Immature natural killer cell (primary cell): ENCODE results near the gene LSS. TPM values are rescaled to one million over a fixed set of nuclear protein-coding genes. Genes with fewer than 3 reads are reported as not detected.

Experiments
- DNase-seq, 3 donors: peaks; one replicate each; pipeline ENCODE4 v3.0.0; 2022; ENCODE audit warnings: mixed read lengths in 1 of 3
- H3K27ac Mint-ChIP-seq, 6 donors: one replicate each; pipeline ENCODE4 v1.8.0; 2020; ENCODE audit warnings: mixed read lengths in 6 of 6, mild to moderate bottlenecking in 5 of 6, inconsistent platforms in 4 of 6, moderate library complexity in 3 of 6
- H3K27me3 Mint-ChIP-seq, 3 donors: one replicate each; pipeline ENCODE4 v1.8.0; 2020 to 2021; ENCODE audit warnings: low read depth in 3 of 3, mild to moderate bottlenecking in 3 of 3, mixed read lengths in 3 of 3, moderate library complexity in 3 of 3, inconsistent platforms in 1 of 3
- H3K36me3 Mint-ChIP-seq, 3 donors: one replicate each; pipeline ENCODE4 v1.8.0; 2020; ENCODE audit warnings: mixed read lengths in 3 of 3, inconsistent platforms in 2 of 3, mild to moderate bottlenecking in 2 of 3
- H3K4me1 Mint-ChIP-seq, 2 donors: one replicate each; pipeline ENCODE4 v1.8.0; 2020; ENCODE audit warnings: inconsistent platforms in 2 of 2, mild to moderate bottlenecking in 2 of 2, mixed read lengths in 2 of 2, moderate library complexity in 1 of 2
- H3K4me3 Mint-ChIP-seq, 5 donors: one replicate each; pipeline ENCODE4 v1.8.0; 2020; ENCODE audit warnings: mild to moderate bottlenecking in 5 of 5, mixed read lengths in 5 of 5, inconsistent platforms in 3 of 5, moderate library complexity in 3 of 5
- H3K9me3 Mint-ChIP-seq, 6 donors: one replicate each; pipeline ENCODE4 v1.8.0; 2020; ENCODE audit warnings: mild to moderate bottlenecking in 6 of 6, mixed read lengths in 6 of 6, inconsistent platforms in 4 of 6, moderate library complexity in 3 of 6
- polyA plus RNA-seq, 3 donors: library from polyadenylated mRNA; unstranded; fragments of 300-500 nt; fragmentation: Illumina TruSeq; gene quantifications; one replicate each; pipeline ENCODE4 v1.2.3, GENCODE V29; 2021

LSS gene
- polyA plus RNA-seq, 3 donors from 2014 or later, result 11.3 to 26.2 (median 13.9) TPM

DNA sequence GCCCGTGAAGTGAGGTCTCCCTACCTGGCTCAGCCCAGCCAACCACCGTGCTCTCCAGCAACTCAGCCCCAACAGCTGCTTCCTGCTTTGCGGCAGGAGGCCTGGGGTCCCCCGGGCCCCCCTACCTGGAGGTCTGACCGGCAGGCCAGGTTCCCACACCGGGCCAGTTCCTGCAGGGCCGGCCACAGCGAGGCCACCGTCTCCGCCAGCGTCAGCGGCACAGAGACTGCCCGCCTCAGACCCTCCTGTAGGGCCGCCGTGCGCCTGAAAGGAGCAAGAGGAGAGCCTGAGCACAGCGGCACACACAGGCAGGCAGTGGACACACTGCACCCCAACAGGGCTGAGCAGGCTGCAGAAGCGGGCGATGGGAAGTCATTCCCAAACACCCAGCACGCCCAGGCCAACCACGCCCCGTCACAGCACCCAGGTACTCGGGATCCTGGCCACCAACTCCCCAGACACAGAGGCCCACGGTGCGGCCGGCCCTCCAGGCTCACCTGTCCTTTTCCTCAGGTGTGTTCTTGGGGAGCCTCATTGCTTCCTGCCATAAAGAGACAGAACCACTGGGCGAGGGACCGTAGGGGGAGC, 90.1 kb downstream of the LSS start:
- Mint-ChIP-seq H3K9me3 (no peaks in the 10 kb centered on the region), H3K27ac (no peak overlapping the region), H3K36me3 (no peaks in the 10 kb centered on the region), H3K4me3 (no peak overlapping the region), H3K4me1 (peaks cover under 1 to 2% of the 10 kb centered on the region in 2 donors), H3K27me3 (peaks cover 2 to 4% (median 3%) of the 10 kb centered on the region in 3 donors)
- DNase-seq, result no peak

Other genes with a start within 250 kb of the LSS start
- gene COL6A1, start 247.0 kb downstream of the LSS start, polyA plus RNA-seq, result under 1 TPM in 2 of 3 donors, not detected in 1; 0.17 to 0.18 TPM
- gene COL6A2, start 130.7 kb downstream of the LSS start, polyA plus RNA-seq, result 10 to 100 TPM in 2 of 3 donors, 1 to 10 TPM in 1; 4.4 to 46.6 (median 30.6) TPM
- not detected for gene FTCD, start 73.2 kb downstream of the LSS start, polyA plus RNA-seq
- gene SPATC1L, start 44.3 kb downstream of the LSS start, polyA plus RNA-seq, result 10 to 100 TPM in 1 of 3 donors, 1 to 10 TPM in 2; 6.2 to 10.8 (median 9.4) TPM
- 10 to 100 TPM; 25.9 to 55.3 (median 28.5) TPM for gene MCM3AP, start 56.8 kb upstream of the LSS start, polyA plus RNA-seq
- 10 to 100 TPM; 14.2 to 23.5 (median 22.1) TPM for gene YBEY, start 57.6 kb upstream of the LSS start, polyA plus RNA-seq
- gene C21orf58, start 95.1 kb upstream of the LSS start, polyA plus RNA-seq, result 1 to 10 TPM in 1 of 3 donors, under 1 TPM in 2; 0.53 to 1.2 (median 0.91) TPM
- gene PCNT, start 95.4 kb upstream of the LSS start, polyA plus RNA-seq, result 10 to 100 TPM in 1 of 3 donors, 1 to 10 TPM in 2; 2.9 to 47.0 (median 6.5) TPM
- 10 to 100 TPM; 23.1 to 64.8 (median 26.9) TPM for gene DIP2A, start 230.1 kb upstream of the LSS start, polyA plus RNA-seq